HEK293 (cell line): Measurements from ENCODE around the gene PNPO.

Source experiments
- CTCF ChIA-PET: fragments of 350-600 bp; formaldehyde crosslinking; extraction: SDS; loops from one replicate; lab custom pipeline; 2021; ENCODE audit warnings: antibody characterized with exemption; lab: Yijun Ruan, JAX
- POLR2A ChIA-PET: fragments of 300-600 bp; formaldehyde crosslinking; extraction: SDS; loops from one replicate; lab custom pipeline; 2020; ENCODE audit warnings: antibody characterized with exemption, inconsistent platforms; lab: Yijun Ruan, JAX
- H3K27ac ChIP-seq: fragments of 200-500 bp; sonication (Bioruptor generic); 2 replicates; pipeline ENCODE4 v1.5.1; 2014; ENCODE audit warnings: low read depth, low read length, control low read depth, inconsistent platforms; ENCODE audit errors: extremely low read depth
- H3K36me3 ChIP-seq, 2 experiments: fragments of 200-500 bp in 1 of 2; sonication (Bioruptor generic) in 1 of 2; 1 replicate in 1 of 2; 2 replicates in 1 of 2; pipeline ENCODE4 v1.5.1; 2014 to 2017; ENCODE audit warnings: inconsistent platforms in 2 of 2, low read length in 2 of 2; ENCODE audit not compliant: control insufficient read depth in 2 of 2, insufficient read depth in 1 of 2
- H3K4me1 ChIP-seq: fragments of 200-500 bp; sonication (Bioruptor generic); 2 replicates; pipeline ENCODE4 v1.5.1; 2014; ENCODE audit warnings: mild to moderate bottlenecking, low read length, inconsistent platforms; ENCODE audit not compliant: control insufficient read depth, insufficient read depth
- H3K4me3 ChIP-seq: 2 replicates; pipeline ENCODE4 v1.5.1; 2011; ENCODE audit warnings: low read depth, mild to moderate bottlenecking, control low read depth, low read length, moderate library complexity
- H3K9me3 ChIP-seq: fragments of 200-500 bp; sonication (Bioruptor generic); 2 replicates; pipeline ENCODE4 v1.5.1; 2014; ENCODE audit warnings: low read depth, low read length, inconsistent platforms; ENCODE audit not compliant: control insufficient read depth, insufficient read depth
- EGR2 ChIP-seq: fragments of 450-650 bp; formaldehyde crosslinking; IDR thresholded peaks from 2 replicates; pipeline ENCODE4 v1.5.1; 2016; ENCODE audit warnings: low read depth, missing biosample characterization, missing genetic modification characterization
- IKZF3 ChIP-seq: fragments of 450-650 bp; IDR thresholded peaks from 2 replicates; pipeline ENCODE4 v1.5.0; 2018; ENCODE audit warnings: missing biosample characterization, mild to moderate bottlenecking, missing genetic modification characterization, moderate library complexity
- KLF8 ChIP-seq: fragments of 450-650 bp; formaldehyde crosslinking; IDR thresholded peaks from 2 replicates; pipeline ENCODE4 v1.5.1; 2016; ENCODE audit warnings: missing biosample characterization, missing genetic modification characterization
- MYNN ChIP-seq: fragments of 450-650 bp; formaldehyde crosslinking; IDR thresholded peaks from 2 replicates; pipeline ENCODE4 v1.5.1; 2016; ENCODE audit warnings: missing biosample characterization, missing genetic modification characterization, borderline replicate concordance
- ZBTB1 ChIP-seq: fragments of 450-650 bp; formaldehyde crosslinking; IDR thresholded peaks from 2 replicates; pipeline ENCODE4 v1.5.1; 2016; ENCODE audit warnings: missing biosample characterization, missing genetic modification characterization
- ZNF473 ChIP-seq: fragments of 450-650 bp; formaldehyde crosslinking; IDR thresholded peaks from 2 replicates; pipeline ENCODE4 v1.5.1; 2017; ENCODE audit warnings: missing biosample characterization, missing genetic modification characterization
- ZNF585B ChIP-seq: fragments of 450-650 bp; formaldehyde crosslinking; IDR thresholded peaks from 2 replicates; pipeline ENCODE4 v1.5.1; 2016; ENCODE audit warnings: missing biosample characterization, missing genetic modification characterization
- ZNF629 ChIP-seq: fragments of 450-650 bp; formaldehyde crosslinking; IDR thresholded peaks from 2 replicates; pipeline ENCODE4 v1.5.1; 2017; ENCODE audit warnings: missing biosample characterization, missing genetic modification characterization
- ZNF660 ChIP-seq: fragments of 450-650 bp; IDR thresholded peaks from 2 replicates; pipeline ENCODE4 v1.5.1; 2018; ENCODE audit warnings: missing biosample characterization, mild to moderate bottlenecking, missing genetic modification characterization
- ZNF830 ChIP-seq: fragments of 450-650 bp; IDR thresholded peaks from 2 replicates; pipeline ENCODE4 v1.5.0; 2018; ENCODE audit warnings: missing biosample characterization, missing genetic modification characterization, low read depth, mild to moderate bottlenecking, moderate library complexity
- ZNF837 ChIP-seq: fragments of 450-650 bp; formaldehyde crosslinking; IDR thresholded peaks from 2 replicates; pipeline ENCODE4 v1.5.1; 2016; ENCODE audit warnings: missing biosample characterization, missing genetic modification characterization
- ZNF843 ChIP-seq: fragments of 450-650 bp; formaldehyde crosslinking; IDR thresholded peaks from 2 replicates; pipeline ENCODE4 v1.5.1; 2016; ENCODE audit warnings: missing biosample characterization, missing genetic modification characterization
- TF ChIP-seq, protein P1 (sequence below): fragments of 450-650 bp; formaldehyde crosslinking; conservative IDR thresholded peaks from 2 replicates; pipeline ENCODE4 v1.5.1; 2016; ENCODE audit warnings: low read depth, missing biosample characterization, missing genetic modification characterization
- TF ChIP-seq, protein P2 (sequence below): fragments of 450-650 bp; formaldehyde crosslinking; IDR thresholded peaks from 2 replicates; pipeline ENCODE4 v1.5.1; 2016; ENCODE audit warnings: missing biosample characterization, missing genetic modification characterization
- TF ChIP-seq, protein P3 (sequence below): fragments of 450-650 bp; formaldehyde crosslinking; IDR thresholded peaks from 2 replicates; pipeline ENCODE4 v1.5.1; 2017; ENCODE audit warnings: missing biosample characterization, missing genetic modification characterization

Gene PNPO

DNA sequence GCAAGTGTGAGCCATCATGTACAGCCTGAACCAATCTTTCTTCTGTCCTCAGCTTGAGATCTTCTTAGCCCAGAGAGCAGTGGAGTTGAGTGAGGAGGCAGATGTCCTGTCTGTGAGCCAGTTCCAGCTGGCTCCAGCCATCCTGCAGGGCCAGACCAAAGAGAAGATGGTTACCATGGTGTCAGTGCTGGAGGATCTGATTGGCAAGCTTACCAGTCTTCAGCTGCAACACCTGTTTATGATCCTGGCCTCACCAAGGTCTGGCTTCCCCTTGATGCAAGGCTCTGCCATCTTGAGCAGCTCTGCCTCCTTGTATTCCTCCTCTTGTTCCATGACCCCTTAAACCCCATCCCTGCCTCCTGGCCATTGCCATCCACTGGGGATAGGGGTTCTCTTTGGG is 39.2 kb downstream of the PNPO start:
- Histone ChIP-seq H3K27ac (no peak overlapping the region), H3K36me3 (peaks cover 27 to 80% of the 10 kb centered on the region in 2 experiments), H3K9me3 (no peaks in the 10 kb centered on the region), H3K4me3 (no peak overlapping the region), H3K4me1 (no peaks in the 10 kb centered on the region)
- ChIA-PET POLR2A (no interaction called here), CTCF (interaction anchor here (1.2 to 21.9 kb wide), 4 partner anchors 9 to 36 kb away, joined by 3 to 592 read pairs (median 204); partner anchors contain the start of genes CDK5RAP3, PNPO and PRR15L)
- TF ChIP-seq, protein P1, sequence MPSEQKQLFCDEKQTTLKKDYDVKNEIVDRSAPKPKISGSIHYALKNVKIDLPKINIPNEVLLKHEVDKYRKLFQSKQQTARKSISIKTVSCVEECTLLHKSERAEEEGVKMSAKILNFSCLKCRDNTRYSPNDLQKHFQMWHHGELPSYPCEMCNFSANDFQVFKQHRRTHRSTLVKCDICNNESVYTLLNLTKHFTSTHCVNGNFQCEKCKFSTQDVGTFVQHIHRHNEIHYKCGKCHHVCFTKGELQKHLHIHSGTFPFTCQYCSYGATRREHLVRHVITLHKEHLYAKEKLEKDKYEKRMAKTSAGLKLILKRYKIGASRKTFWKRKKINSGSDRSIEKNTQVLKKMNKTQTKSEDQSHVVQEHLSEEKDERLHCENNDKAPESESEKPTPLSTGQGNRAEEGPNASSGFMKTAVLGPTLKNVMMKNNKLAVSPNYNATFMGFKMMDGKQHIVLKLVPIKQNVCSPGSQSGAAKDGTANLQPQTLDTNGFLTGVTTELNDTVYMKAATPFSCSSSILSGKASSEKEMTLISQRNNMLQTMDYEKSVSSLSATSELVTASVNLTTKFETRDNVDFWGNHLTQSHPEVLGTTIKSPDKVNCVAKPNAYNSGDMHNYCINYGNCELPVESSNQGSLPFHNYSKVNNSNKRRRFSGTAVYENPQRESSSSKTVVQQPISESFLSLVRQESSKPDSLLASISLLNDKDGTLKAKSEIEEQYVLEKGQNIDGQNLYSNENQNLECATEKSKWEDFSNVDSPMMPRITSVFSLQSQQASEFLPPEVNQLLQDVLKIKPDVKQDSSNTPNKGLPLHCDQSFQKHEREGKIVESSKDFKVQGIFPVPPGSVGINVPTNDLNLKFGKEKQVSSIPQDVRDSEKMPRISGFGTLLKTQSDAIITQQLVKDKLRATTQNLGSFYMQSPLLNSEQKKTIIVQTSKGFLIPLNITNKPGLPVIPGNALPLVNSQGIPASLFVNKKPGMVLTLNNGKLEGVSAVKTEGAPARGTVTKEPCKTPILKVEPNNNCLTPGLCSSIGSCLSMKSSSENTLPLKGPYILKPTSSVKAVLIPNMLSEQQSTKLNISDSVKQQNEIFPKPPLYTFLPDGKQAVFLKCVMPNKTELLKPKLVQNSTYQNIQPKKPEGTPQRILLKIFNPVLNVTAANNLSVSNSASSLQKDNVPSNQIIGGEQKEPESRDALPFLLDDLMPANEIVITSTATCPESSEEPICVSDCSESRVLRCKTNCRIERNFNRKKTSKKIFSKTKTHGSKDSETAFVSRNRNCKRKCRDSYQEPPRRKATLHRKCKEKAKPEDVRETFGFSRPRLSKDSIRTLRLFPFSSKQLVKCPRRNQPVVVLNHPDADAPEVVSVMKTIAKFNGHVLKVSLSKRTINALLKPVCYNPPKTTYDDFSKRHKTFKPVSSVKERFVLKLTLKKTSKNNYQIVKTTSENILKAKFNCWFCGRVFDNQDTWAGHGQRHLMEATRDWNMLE (tag by site-specific recombination) = no peak
- TF ChIP-seq KLF8 (no peak), MYNN (no peak), ZNF843 (tag by site-specific recombination) (no peak), ZBTB1 (tag by site-specific recombination) (no peak), ZNF837 (tag by site-specific recombination) (no peak)
- TF ChIP-seq, all 188 proteins: peak for 0

DNA sequence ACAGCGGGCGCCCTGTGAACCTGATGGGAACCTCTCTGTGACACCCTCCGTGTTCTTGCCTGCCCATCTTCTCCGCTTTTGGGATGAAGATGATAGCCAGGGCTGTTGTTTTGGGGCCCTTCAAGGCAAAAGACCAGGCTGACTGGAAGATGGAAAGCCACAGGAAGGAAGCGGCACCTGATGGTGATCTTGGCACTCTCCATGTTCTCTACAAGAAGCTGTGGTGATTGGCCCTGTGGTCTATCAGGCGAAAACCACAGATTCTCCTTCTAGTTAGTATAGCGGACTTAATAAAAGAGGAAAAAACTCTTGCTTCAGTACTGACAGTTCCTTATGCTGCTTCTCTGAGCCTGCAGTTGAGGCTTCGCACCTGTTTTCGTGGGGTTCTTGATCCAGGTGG is 40.1 kb downstream of the PNPO start:
- H3K27ac ChIP-seq = no peak overlapping the region
- H3K4me3 ChIP-seq = no peak overlapping the region
- POLR2A ChIA-PET = interaction anchor here (2.1 kb wide), 1 partner anchor 37 kb away, joined by 6 read pairs; no protein-coding TSS in a partner anchor
- CTCF ChIA-PET = interaction anchor here (3.5 to 21.9 kb wide), 3 partner anchors 10 to 35 kb away, joined by 21 to 592 read pairs (median 386); partner anchors contain the start of genes CDK5RAP3, PNPO and PRR15L
- no peak for TF ChIP-seq ZNF473 (tag by site-specific recombination)
- no peak for TF ChIP-seq EGR2 (tag by site-specific recombination)
- no peak for TF ChIP-seq ZNF660
- TF ChIP-seq ZNF830 (tag by site-specific recombination) = no peak
- TF ChIP-seq IKZF3 (tag by site-specific recombination) = no peak
- TF ChIP-seq ZNF629 (tag by site-specific recombination) = no peak
- TF ChIP-seq, protein P2, sequence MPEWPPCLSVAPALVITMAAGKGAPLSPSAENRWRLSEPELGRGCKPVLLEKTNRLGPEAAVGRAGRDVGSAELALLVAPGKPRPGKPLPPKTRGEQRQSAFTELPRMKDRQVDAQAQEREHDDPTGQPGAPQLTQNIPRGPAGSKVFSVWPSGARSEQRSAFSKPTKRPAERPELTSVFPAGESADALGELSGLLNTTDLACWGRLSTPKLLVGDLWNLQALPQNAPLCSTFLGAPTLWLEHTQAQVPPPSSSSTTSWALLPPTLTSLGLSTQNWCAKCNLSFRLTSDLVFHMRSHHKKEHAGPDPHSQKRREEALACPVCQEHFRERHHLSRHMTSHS (tag by site-specific recombination) = no peak
- TF ChIP-seq, protein P3, sequence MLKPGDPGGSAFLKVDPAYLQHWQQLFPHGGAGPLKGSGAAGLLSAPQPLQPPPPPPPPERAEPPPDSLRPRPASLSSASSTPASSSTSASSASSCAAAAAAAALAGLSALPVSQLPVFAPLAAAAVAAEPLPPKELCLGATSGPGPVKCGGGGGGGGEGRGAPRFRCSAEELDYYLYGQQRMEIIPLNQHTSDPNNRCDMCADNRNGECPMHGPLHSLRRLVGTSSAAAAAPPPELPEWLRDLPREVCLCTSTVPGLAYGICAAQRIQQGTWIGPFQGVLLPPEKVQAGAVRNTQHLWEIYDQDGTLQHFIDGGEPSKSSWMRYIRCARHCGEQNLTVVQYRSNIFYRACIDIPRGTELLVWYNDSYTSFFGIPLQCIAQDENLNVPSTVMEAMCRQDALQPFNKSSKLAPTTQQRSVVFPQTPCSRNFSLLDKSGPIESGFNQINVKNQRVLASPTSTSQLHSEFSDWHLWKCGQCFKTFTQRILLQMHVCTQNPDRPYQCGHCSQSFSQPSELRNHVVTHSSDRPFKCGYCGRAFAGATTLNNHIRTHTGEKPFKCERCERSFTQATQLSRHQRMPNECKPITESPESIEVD (tag by site-specific recombination) = no peak
- TF ChIP-seq ZNF585B (tag by site-specific recombination) = no peak
- TF ChIP-seq, all 188 proteins: peak for 0
- Histone ChIP-seq H3K36me3 (peaks cover 23 to 71% of the 10 kb centered on the region in 2 experiments), H3K9me3 (no peaks in the 10 kb centered on the region), H3K4me1 (no peaks in the 10 kb centered on the region)
